Measurements from ENCODE around the gene PTPRCAP.

PTPRCAP gene

DNA sequence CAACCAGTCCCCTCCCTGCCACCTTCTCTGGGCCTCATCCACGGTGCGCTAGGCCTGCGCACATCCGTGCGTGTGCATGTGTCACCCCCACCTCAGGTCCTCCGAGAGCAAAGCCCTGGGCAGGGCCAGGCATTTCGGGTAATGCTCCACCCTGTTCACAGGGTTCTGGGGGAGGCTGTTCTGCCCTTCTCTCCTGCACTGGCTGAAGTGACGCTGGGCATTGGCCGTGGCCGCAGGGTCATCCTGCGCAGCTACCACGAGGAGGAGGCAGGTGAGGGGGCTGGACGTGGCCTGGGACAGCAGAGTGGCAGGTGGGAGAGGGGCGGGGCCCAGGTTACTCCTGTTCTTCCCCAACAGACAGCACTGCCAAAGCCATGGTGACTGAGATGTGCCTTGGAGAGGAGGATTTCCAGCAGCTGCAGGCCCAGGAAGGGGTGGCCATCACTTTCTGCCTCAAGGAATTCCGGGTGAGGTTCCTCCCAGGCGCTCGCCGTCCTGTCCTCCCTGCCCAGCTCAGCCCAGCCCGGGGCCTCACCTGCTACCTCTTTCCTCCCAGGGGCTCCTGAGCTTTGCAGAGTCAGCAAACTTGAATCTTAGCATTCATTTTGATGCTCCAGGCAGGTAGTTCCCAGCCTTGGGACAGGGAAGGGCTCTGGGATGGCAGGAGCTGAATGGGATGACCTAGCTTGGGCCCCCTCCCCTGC lies 41.8 kb downstream of the PTPRCAP start:
- DNase-seq = no peak

DNA sequence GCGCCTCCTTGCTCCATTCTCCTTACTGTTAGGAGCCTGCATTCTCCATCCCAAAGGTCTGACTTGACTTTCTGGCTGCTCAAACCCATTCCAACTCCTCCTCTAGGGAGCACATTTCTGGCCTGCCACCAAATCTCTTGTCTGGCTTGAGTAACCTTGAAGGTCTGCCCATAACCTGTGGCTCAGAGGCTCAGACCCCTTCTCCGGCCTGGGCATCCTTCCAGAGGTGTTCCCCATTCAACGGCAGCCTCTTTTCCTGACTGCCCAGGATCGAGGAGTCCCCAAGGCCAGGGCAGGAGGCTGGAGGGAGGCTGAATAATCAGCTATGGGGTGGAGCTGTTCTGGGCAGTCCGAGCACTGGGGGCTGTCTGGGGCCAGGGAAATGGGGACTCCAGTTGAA lies 43.5 kb downstream of the PTPRCAP start:
- no peak for DNase-seq

DNA sequence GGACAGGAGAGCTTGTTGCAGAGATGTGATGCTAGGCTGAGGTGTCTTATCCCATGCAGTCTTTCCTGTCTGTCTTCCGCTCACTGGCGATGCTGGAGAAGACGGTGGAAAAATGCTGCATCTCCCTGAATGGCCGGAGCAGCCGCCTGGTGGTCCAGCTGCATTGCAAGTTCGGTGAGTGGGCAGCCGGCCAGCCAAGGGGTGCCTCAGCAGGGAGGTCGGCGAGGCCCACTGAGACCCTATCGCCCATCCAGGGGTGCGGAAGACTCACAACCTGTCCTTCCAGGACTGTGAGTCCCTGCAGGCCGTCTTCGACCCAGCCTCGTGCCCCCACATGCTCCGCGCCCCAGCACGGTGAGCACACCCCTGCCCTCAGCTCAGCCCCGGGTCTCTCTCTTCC lies 44.0 kb downstream of the PTPRCAP start:
- DNase-seq = no peak

DNA sequence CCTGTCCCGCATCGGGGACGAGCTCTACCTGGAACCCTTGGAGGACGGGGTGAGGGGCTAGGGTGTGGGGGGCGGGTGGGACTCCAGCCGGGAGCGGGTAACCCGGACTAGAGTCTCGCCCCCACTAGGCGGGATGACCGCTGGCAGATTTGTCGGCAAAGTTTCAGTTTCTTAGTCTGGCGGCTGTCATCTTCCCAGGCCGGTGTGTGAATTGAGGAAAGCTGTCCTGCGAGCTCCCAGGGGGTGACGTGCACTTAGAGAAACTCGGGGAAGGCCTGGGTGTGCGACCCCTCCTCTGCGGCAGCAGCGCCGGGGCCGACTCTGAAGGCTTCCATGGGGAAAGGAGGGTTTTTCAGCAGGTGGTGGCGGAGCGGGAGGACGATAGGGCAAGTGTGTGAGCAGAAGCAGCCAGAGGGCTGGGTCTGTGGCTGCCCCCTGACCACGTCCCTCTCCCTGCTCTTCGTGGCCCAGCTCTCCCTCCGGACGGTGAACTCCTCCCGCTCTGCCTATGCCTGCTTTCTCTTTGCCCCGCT lies 45.2 kb downstream of the PTPRCAP start:
- DNase-seq = no peak

DNA sequence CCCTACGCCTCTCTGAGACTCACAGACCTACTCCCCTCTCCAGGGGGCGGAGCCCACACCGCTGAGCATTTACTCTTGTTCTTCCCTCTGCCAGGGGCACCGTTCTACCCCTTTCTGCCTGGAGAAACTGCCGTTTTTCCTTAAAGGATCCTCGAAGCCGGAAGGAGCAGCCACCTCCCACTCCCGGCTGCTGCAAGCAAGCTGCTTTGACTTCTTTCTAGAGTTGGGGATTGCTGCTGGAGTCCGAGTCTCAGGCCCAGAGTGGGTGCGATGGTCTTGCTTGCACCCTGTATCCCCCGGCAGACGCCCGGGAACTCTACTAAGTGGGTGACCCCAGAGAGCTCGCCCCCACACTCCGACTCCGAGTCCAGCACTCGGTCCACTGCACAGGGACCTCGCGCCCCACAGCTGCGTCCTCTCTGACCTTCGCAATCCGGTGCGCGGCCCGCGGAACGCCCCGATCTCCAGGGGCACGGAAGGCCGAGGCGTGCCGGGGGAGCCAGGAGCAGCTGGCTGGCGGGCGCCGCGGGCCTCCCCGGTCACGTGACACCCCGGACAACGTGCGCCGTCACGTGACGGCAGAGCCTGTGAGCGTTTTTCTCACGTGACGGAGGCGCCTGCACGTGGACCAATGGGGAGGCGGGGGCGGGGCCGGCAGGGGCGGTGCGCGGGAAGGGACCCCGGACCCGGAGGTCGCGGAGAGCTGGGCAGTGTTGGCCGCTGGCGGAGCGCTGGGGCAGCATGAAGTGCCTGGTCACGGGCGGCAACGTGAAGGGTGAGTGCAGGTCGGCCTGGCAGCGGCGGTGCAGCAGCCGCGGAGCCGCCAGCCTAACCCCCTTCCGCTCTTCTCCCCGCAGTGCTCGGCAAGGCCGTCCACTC lies 45.9 kb downstream of the PTPRCAP start, which contains the start of gene RAD9A:
Gene RAD9A, plus strand, starts transcription at position 683 of the 879 bp plus-strand sequence. Its CDS starts 59 bp downstream, at position 742.
- DNase-seq = peak; percentile 92

DNA sequence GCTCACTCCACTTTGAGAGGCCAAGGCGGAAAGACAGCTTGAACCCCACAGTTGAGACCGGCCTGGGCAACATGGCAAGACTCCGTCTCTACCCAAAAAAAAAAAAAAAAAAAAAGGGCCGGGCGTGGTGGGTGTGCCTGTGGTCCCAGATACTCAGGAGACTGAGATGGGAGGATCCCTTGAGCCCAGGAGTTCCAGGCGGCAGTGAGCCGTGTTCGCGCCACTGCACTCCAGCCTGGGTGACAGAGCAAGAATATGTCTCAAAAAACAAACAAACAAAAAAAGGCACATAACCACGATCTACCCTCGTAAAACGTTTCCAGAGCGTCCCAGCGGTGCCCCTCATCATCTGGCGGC lies 46.6 kb downstream of the PTPRCAP start:
- no peak for DNase-seq

DNA sequence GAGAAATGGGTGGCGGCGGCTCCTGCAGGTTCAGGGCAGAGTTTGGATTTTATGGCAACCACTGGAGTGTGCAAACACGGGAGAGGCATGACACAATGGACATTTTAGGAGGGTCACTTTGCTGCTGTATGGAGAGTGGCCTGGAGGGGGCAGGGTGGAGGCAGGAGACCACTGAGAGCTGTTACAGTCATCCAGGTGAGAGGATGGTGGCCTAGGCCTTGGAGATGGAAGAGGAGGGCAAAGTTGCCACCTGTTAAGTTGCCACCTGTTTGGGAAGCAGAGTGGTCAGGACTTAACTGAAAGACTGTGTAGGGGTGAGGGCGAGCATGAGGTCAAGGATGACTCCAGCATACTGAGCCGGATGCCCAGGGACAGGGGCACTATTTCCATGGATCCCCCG lies 48.0 kb downstream of the PTPRCAP start:
- peak; percentile 68 for DNase-seq

DNA sequence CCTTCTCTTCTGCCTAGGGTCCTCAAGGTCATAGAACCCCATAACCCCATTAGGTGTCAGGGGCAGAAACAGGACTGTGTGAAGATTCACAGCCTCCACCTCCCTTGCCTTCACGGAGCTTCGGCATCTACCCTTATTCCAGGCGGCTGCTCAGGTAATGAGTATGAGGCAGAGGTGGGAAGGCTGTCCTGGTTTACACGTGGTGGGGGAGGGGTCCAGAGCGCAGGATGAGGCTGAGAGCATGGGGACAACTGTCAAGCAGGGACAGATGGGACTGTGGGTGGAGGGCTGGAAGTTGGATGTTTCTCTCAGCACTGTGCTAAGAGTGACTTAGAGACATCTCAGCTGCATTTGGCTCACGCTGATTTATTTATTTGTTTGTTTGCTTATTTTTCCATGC lies 50.0 kb downstream of the PTPRCAP start:
- no peak for DNase-seq

DNA sequence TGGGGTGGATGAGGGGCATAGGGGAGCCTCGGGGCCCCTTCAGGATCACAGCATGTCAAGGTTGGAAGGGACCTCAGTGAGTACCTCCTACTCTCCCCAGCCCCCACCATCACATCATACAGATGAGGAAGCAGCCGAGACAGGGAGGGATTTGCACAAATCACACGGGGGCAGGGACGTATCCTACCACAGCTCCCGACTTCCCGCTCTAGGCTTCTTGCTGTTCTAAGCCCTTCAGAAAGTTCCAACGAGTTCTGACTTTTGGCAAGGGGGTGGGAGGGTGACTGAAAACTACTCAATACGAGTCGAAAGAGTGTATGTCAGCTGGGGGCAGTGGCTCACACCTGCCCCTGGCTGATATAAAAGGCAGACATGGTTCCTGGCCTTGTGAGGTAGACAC lies 50.4 kb downstream of the PTPRCAP start:
- DNase-seq = no peak
